Epidermal melanocyte (primary cell): ENCODE measurements around the gene TOP3A.

Experiments
- DNase-seq: peaks from one replicate; pipeline ENCODE4 v3.0.0; 2011; ENCODE audit warnings: low spot score; ENCODE audit not compliant: insufficient read length

The TOP3A gene

GRCh38 chr17:18235743-18236256 is 79.0 kb downstream of the TOP3A start:
- DNase-seq = no peak

- no peak for DNase-seq
These were observed 79.9 kb downstream of the TOP3A start for GRCh38 chr17:18234853-18235380.

GRCh38 chr17:18233803-18234518 is 80.8 kb downstream of the TOP3A start:
- no peak for DNase-seq

GRCh38 chr17:18231164-18231563 is 83.6 kb downstream of the TOP3A start:
- DNase-seq = no peak

GRCh38 chr17:18230288-18231141 is 84.3 kb downstream of the TOP3A start:
- DNase-seq = no peak

- DNase-seq = no peak
These were observed 85.0 kb downstream of the TOP3A start for GRCh38 chr17:18229771-18230170.

GRCh38 chr17:18229254-18229653 is 85.5 kb downstream of the TOP3A start:
- no peak for DNase-seq

GRCh38 chr17:18228176-18228682 is 86.6 kb downstream of the TOP3A start:
- no peak for DNase-seq

- DNase-seq = no peak
These were observed 87.2 kb downstream of the TOP3A start for GRCh38 chr17:18227635-18228034.

GRCh38 chr17:18226284-18226945 is 88.4 kb downstream of the TOP3A start:
- DNase-seq = no peak

GRCh38 chr17:18225642-18226283 is 89.0 kb downstream of the TOP3A start:
- DNase-seq = no peak

- DNase-seq = peak; percentile 99
These were observed 89.6 kb downstream of the TOP3A start, which contains the start of gene LLGL1 for GRCh38 chr17:18225121-18225641. Gene LLGL1 (plus strand): TSS chr17:18225635. CDS start chr17:18225683, 48 bp downstream.

- no peak for DNase-seq
These were observed 90.2 kb downstream of the TOP3A start for GRCh38 chr17:18224387-18225120.

GRCh38 chr17:18224053-18224386 is 90.8 kb downstream of the TOP3A start:
- no peak for DNase-seq
